Amniotic stem cell (primary cell): ENCODE data around the gene TMEM61.
"Not testable (repeated sequence)": the region's sequence is repeated elsewhere in the genome, so short reads cannot be mapped to it uniquely, and the experiment has no call there.

Experiments used
- DNase-seq: peaks from one replicate; lab custom pipeline; 2025; lab: John Stamatoyannopoulos, UW

Gene TMEM61

GRCh38 chr1:54962612-54963395 lies 17.6 kb upstream of the TMEM61 start:
- DNase-seq = no peak

- not testable (repeated sequence) for DNase-seq
Measured at GRCh38 chr1:54963829-54964228, 16.6 kb upstream of the TMEM61 start.

- no peak for DNase-seq
Measured at GRCh38 chr1:54965624-54966340, 14.6 kb upstream of the TMEM61 start.

- no peak for DNase-seq
Measured at GRCh38 chr1:54967372-54967771, 13.1 kb upstream of the TMEM61 start.

GRCh38 chr1:54968551-54968950 lies 11.9 kb upstream of the TMEM61 start:
- no peak for DNase-seq

- DNase-seq = no peak
Measured at GRCh38 chr1:54969879-54970278, 10.5 kb upstream of the TMEM61 start.

- no peak for DNase-seq
Measured at GRCh38 chr1:54970901-54971300, 9.5 kb upstream of the TMEM61 start.

GRCh38 chr1:54971317-54971791 lies 9.1 kb upstream of the TMEM61 start:
- DNase-seq = no peak

- DNase-seq = no peak
Measured at GRCh38 chr1:54972436-54972835, 8.0 kb upstream of the TMEM61 start.

GRCh38 chr1:54973205-54973921 lies 7.1 kb upstream of the TMEM61 start:
- DNase-seq = peak; percentile 20

- DNase-seq = no peak
Measured at GRCh38 chr1:54975356-54976108, 4.9 kb upstream of the TMEM61 start.

- DNase-seq = no peak
Measured at GRCh38 chr1:54976747-54977146, 3.7 kb upstream of the TMEM61 start.

GRCh38 chr1:54977533-54978297 lies 2.7 kb upstream of the TMEM61 start:
- no peak for DNase-seq

GRCh38 chr1:54978528-54979326 lies 1.7 kb upstream of the TMEM61 start:
- no peak for DNase-seq

GRCh38 chr1:54979327-54979891 lies 1.0 kb upstream of the TMEM61 start:
- no peak for DNase-seq

- no peak for DNase-seq
Measured at GRCh38 chr1:54980046-54980527, 341 bp upstream of the TMEM61 start.

- DNase-seq = no peak
Measured at GRCh38 chr1:54981466-54981865, 1.0 kb downstream of the TMEM61 start.

- DNase-seq = no peak
Measured at GRCh38 chr1:54982739-54983138, 2.3 kb downstream of the TMEM61 start.

GRCh38 chr1:54984131-54984842 lies 3.9 kb downstream of the TMEM61 start:
- no peak for DNase-seq
